Esophagus muscularis mucosa (tissue), 3 donors: Measurements from ENCODE around the gene ANP32A.

ENCODE experiments used
- CTCF ChIP-seq, 3 experiments: fragments of 200-600 bp in 2 of 3; fragments of 450-650 bp in 1 of 3; sonication (generic) in 2 of 3; IDR thresholded peaks; one replicate each; pipeline ENCODE4 v1.5.1; 2017 to 2019; ENCODE audit warnings: antibody characterized with exemption in 3 of 3, mild to moderate bottlenecking in 2 of 3, moderate library complexity in 1 of 3
- POLR2A ChIP-seq: fragments of 450-650 bp; IDR thresholded peaks from one replicate; pipeline ENCODE4 v1.6.1; 2017; ENCODE audit warnings: antibody characterized with exemption, moderate library complexity, mild to moderate bottlenecking, low read depth
- POLR2AphosphoS5 ChIP-seq, 2 donors: sonication (generic); formaldehyde crosslinking; IDR thresholded peaks; one replicate each; pipeline ENCODE4 v1.6.1; 2017; ENCODE audit warnings: antibody characterized with exemption in 2 of 2

GRCh38 chr15:68768321-68768720 lies 52.4 kb downstream of the ANP32A start:
- TF ChIP-seq CTCF (IDR thresholded peaks at IDR 0.05) (no peak), POLR2A (no peak), POLR2AphosphoS5 (IDR thresholded peaks at IDR 0.05) (no peak)
